Upper lobe of left lung (tissue), 6 donors: Measurements from ENCODE around the gene PATL2. TPM values are rescaled to one million over a fixed set of nuclear protein-coding genes. Genes with fewer than 3 reads are reported as not detected.

Experiments
- ATAC-seq, 2 donors: fragments of 200-7000 bp; cut with Tn5 transposase; one replicate each; pipeline ENCODE4 v1.9.1; 2022; ENCODE audit warnings: mild to moderate bottlenecking in 2 of 2, moderate library complexity in 2 of 2; ENCODE audit not compliant: low FRiP score in 2 of 2
- DNase-seq, 2 donors: peaks; one replicate each; pipeline ENCODE4 v3.0.0-alpha.2; 2019 to 2020
- H3K27ac ChIP-seq, 4 donors: fragments of 200-600 bp; sonication (generic); one replicate each; pipeline ENCODE4 v1.5.1; 2016 to 2019
- H3K27me3 ChIP-seq, 4 donors: fragments of 200-600 bp; sonication (generic); one replicate each; pipeline ENCODE4 v1.5.1; 2017 to 2019
- H3K36me3 ChIP-seq, 4 donors: fragments of 200-600 bp; sonication (generic); one replicate each; pipeline ENCODE4 v1.5.1; 2016 to 2019
- H3K4me1 ChIP-seq, 4 donors: fragments of 200-600 bp; sonication (generic); one replicate each; pipeline ENCODE4 v1.5.1; 2018 to 2019
- H3K4me3 ChIP-seq, 4 donors: fragments of 200-600 bp; sonication (generic); one replicate each; pipeline ENCODE4 v1.5.1; 2017 to 2019; ENCODE audit warnings: mild to moderate bottlenecking in 2 of 4, moderate library complexity in 1 of 4
- H3K9me3 ChIP-seq, 4 donors: fragments of 200-600 bp; sonication (generic); one replicate each; pipeline ENCODE4 v1.5.1; 2018 to 2019
- CTCF ChIP-seq, 6 experiments: fragments of 450-650 bp in 4 of 6; fragments of 200-600 bp in 2 of 6; sonication (generic) in 2 of 6; IDR thresholded peaks; one replicate each; pipeline ENCODE4 v1.5.1; 2016 to 2019; ENCODE audit warnings: antibody characterized with exemption in 6 of 6
- EP300 ChIP-seq, 4 donors: sonication (generic); formaldehyde crosslinking; IDR thresholded peaks; one replicate each; pipeline ENCODE4 v1.5.1; 2017; ENCODE audit warnings: antibody characterized with exemption in 4 of 4, control low read depth in 2 of 4
- POLR2A ChIP-seq, 4 donors: fragments of 450-650 bp; IDR thresholded peaks; one replicate each; pipeline ENCODE4 v1.5.1; 2016 to 2017; ENCODE audit warnings: antibody characterized with exemption in 4 of 4, mild to moderate bottlenecking in 2 of 4
- POLR2AphosphoS5 ChIP-seq, 2 donors: sonication (generic); formaldehyde crosslinking; IDR thresholded peaks; one replicate each; pipeline ENCODE4 v1.5.1; 2017; ENCODE audit warnings: antibody characterized with exemption in 2 of 2
- WGBS, 2 donors: methylation state at CpG; one replicate each; pipeline ENCODE4 v1.1.5; 2017 to 2018; 5-methylcytosine and 5-hydroxymethylcytosine counted together
- total RNA-seq, 6 donors: library from RNA; depleted of rRNA in 4 of 6; stranded (reverse); fragments of >200 nt in 4 of 6; gene quantifications; one replicate each; pipeline versions ENCODE4 v1.1.0 to v1.2.1, GENCODE V29; 2016 to 2021
- donor health status: DM: no; HTN: no; CAD: no; lungs with moderate emphysema.
- donor health status: DM: no; HTN: yes; CAD: no; lungs with severe emphysema.

PATL2 gene
- total RNA-seq, 6 donors from 2014 or later = 2.6 to 30.4 (median 7.8) TPM

- Histone ChIP-seq H3K27ac (peak overlapping the region in 2 of 4 donors; percentile 10 to 27), H3K4me3 (no peak overlapping the region), H3K9me3 (no peaks in the 10 kb centered on the region), H3K4me1 (peaks cover 29 to 58% (median 48%) of the 10 kb centered on the region in 4 donors), H3K27me3 (no peaks in the 10 kb centered on the region), H3K36me3 (peaks cover 36 to 64% (median 42%) of the 10 kb centered on the region in 4 donors)
- peak in 1 of 4 donors; percentile 10 for TF ChIP-seq POLR2A (IDR thresholded peaks at IDR 0.05)
- no peak for TF ChIP-seq POLR2AphosphoS5 (IDR thresholded peaks at IDR 0.05)
- TF ChIP-seq EP300 (IDR thresholded peaks at IDR 0.05) = no peak
- WGBS, 2 donors = 88 to 92% methylated on average over 8 of the region's 8 CpGs
- ATAC-seq (no peak), DNase-seq (no peak)
These were observed 7.8 kb upstream of the PATL2 start for GRCh38 chr15:44718927-44719292.

GRCh38 chr15:44718180-44718926, 7.2 kb upstream of the PATL2 start:
- no peak for ATAC-seq
- peaks cover 35 to 60% (median 49%) of the 10 kb centered on the region in 4 donors for H3K4me1 ChIP-seq
- no peak overlapping the region for H3K4me3 ChIP-seq
- DNase-seq = no peak
- TF ChIP-seq POLR2A (IDR thresholded peaks at IDR 0.05) = no peak
- TF ChIP-seq EP300 (IDR thresholded peaks at IDR 0.05) = no peak
- no peak for TF ChIP-seq POLR2AphosphoS5 (IDR thresholded peaks at IDR 0.05)
- no peaks in the 10 kb centered on the region for H3K9me3 ChIP-seq
- peak overlapping the region in 2 of 4 donors; percentile 5 to 10 for H3K27ac ChIP-seq
- H3K27me3 ChIP-seq = no peaks in the 10 kb centered on the region
- 66 to 88% methylated on average over 4 of the region's 4 CpGs for WGBS, 2 donors
- peaks cover 36 to 64% (median 42%) of the 10 kb centered on the region in 4 donors for H3K36me3 ChIP-seq

GRCh38 chr15:44716983-44717602, 6.0 kb upstream of the PATL2 start:
- H3K9me3 ChIP-seq = no peaks in the 10 kb centered on the region
- peak overlapping the region in 1 of 4 donors; percentile 31 for H3K27ac ChIP-seq
- H3K36me3 ChIP-seq = peaks cover 36 to 64% (median 42%) of the 10 kb centered on the region in 4 donors
- no peak overlapping the region for H3K4me3 ChIP-seq
- no peak for ATAC-seq
- H3K4me1 ChIP-seq = peaks cover 36 to 59% (median 49%) of the 10 kb centered on the region in 4 donors
- 63 to 75% methylated on average over 2 of the region's 2 CpGs for WGBS, 2 donors
- no peaks in the 10 kb centered on the region for H3K27me3 ChIP-seq
- DNase-seq = no peak
- TF ChIP-seq POLR2AphosphoS5 (IDR thresholded peaks at IDR 0.05) (no peak), EP300 (IDR thresholded peaks at IDR 0.05) (no peak), CTCF (IDR thresholded peaks at IDR 0.05) (no peak), POLR2A (IDR thresholded peaks at IDR 0.05) (no peak)

GRCh38 chr15:44715797-44716334, 4.7 kb upstream of the PATL2 start:
- peaks cover 36 to 59% (median 49%) of the 10 kb centered on the region in 4 donors for H3K4me1 ChIP-seq
- TF ChIP-seq CTCF (IDR thresholded peaks at IDR 0.05) (no peak), EP300 (IDR thresholded peaks at IDR 0.05) (no peak), POLR2A (IDR thresholded peaks at IDR 0.05) (no peak), POLR2AphosphoS5 (IDR thresholded peaks at IDR 0.05) (no peak)
- ATAC-seq (no peak), DNase-seq (no peak)
- peak overlapping the region in 2 of 4 donors; percentile 35 to 100 for H3K27ac ChIP-seq
- WGBS, 2 donors = 75 to 76% methylated on average over 2 of the region's 2 CpGs
- no peaks in the 10 kb centered on the region for H3K9me3 ChIP-seq
- peak overlapping the region in 1 of 4 donors; percentile 67 for H3K4me3 ChIP-seq
- H3K27me3 ChIP-seq = no peaks in the 10 kb centered on the region
- peaks cover 36 to 64% (median 42%) of the 10 kb centered on the region in 4 donors for H3K36me3 ChIP-seq

- DNase-seq = no peak
- Histone ChIP-seq H3K4me3 (peak overlapping the region in 3 of 4 donors; percentile 67 to 87 (median 68)), H3K4me1 (peaks cover 36 to 53% (median 49%) of the 10 kb centered on the region in 4 donors), H3K9me3 (no peaks in the 10 kb centered on the region), H3K27ac (peak overlapping the region in 3 of 4 donors; percentile 24 to 100 (median 43)), H3K27me3 (no peaks in the 10 kb centered on the region), H3K36me3 (peaks cover 36 to 60% (median 42%) of the 10 kb centered on the region in 4 donors)
- ATAC-seq = no peak
- 54 to 63% methylated on average over 6 of the region's 6 CpGs for WGBS, 2 donors
- TF ChIP-seq EP300 (IDR thresholded peaks at IDR 0.05) = no peak
- no peak for TF ChIP-seq CTCF (IDR thresholded peaks at IDR 0.05)
- TF ChIP-seq POLR2A (IDR thresholded peaks at IDR 0.05) = no peak
- TF ChIP-seq POLR2AphosphoS5 (IDR thresholded peaks at IDR 0.05) = no peak
These were observed 4.1 kb upstream of the PATL2 start for GRCh38 chr15:44715142-44715796.
